Measurements from ENCODE around the gene ELMOD1. TPM values are rescaled to one million over a fixed set of nuclear protein-coding genes. Genes with fewer than 3 reads are reported as not detected.

ELMOD1 gene
- total and polyA plus RNA-seq, 2 of the 4 experiments (the other 2 are of a cell fraction) = 0.18 to 0.29 TPM

DNA sequence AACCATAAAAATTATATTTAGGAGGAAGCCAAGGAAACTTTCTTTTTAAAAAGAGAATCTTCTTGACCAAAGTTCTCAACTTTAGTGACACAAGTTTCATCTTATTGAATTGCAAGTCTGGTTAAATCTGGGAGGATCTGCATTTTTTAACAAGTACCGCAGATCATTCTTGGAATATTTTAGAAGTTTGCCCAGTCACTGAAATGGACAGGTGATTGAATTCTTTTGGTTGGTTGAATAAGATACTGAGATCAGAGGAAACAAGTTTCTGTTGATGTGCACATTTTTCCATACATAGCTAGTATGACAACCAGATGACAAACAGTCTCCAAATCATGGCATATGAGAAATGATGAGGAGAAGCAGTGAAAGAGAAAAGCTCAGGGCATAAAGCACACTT, 70.7 kb downstream of the ELMOD1 start:
- no peak overlapping the region for H3K27ac ChIP-seq (ENCODE audit: insufficient read depth, low read length)
- WGBS, 2 experiments (ENCODE audit: extremely low coverage in 2 of 2, insufficient read length in 1 of 2) = no CpG with 5 or more reads among the region's 1 CpG

More for the DNA sequence above, 70.7 kb downstream of the ELMOD1 start:
- H2AK5ac ChIP-seq (ENCODE audit: low read depth, low read length) = no peak overlapping the region
- no peak overlapping the region for H3K14ac ChIP-seq (replicated peaks; ENCODE audit: low read depth, low read length)
- no peak overlapping the region for H3K4me2 ChIP-seq (ENCODE audit: low read depth, low read length)
- no peaks in the 10 kb centered on the region for H4K20me1 ChIP-seq (ENCODE audit: insufficient read depth, low read length)
- no peak overlapping the region for H2BK120ac ChIP-seq (ENCODE audit: low read depth, low read length)
- no peak overlapping the region for H3K23ac ChIP-seq (ENCODE audit: low read depth, low read length)
- H3K4me3 ChIP-seq (ENCODE audit: insufficient read depth, low read depth, low read length) = no peak overlapping the region
- TF ChIP-seq, protein P1, sequence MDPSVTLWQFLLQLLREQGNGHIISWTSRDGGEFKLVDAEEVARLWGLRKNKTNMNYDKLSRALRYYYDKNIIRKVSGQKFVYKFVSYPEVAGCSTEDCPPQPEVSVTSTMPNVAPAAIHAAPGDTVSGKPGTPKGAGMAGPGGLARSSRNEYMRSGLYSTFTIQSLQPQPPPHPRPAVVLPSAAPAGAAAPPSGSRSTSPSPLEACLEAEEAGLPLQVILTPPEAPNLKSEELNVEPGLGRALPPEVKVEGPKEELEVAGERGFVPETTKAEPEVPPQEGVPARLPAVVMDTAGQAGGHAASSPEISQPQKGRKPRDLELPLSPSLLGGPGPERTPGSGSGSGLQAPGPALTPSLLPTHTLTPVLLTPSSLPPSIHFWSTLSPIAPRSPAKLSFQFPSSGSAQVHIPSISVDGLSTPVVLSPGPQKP (IDR thresholded peaks at IDR 0.05; ENCODE audit: borderline replicate concordance, low read depth, low read length) = no peak
- no peak for TF ChIP-seq RCOR1 (IDR thresholded peaks at IDR 0.05; ENCODE audit: insufficient replicate concordance, low read length)
- TF ChIP-seq FOS (IDR thresholded peaks at IDR 0.05; ENCODE audit: low read depth, low read length) = no peak
- TF ChIP-seq MXI1 (IDR thresholded peaks at IDR 0.05; ENCODE audit: borderline replicate concordance, low read depth, low read length) = no peak
- TF ChIP-seq, protein P2, sequence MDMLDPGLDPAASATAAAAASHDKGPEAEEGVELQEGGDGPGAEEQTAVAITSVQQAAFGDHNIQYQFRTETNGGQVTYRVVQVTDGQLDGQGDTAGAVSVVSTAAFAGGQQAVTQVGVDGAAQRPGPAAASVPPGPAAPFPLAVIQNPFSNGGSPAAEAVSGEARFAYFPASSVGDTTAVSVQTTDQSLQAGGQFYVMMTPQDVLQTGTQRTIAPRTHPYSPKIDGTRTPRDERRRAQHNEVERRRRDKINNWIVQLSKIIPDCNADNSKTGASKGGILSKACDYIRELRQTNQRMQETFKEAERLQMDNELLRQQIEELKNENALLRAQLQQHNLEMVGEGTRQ (IDR thresholded peaks at IDR 0.05; ENCODE audit: low read depth, low read length) = no peak
- TF ChIP-seq NFE2L2 (IDR thresholded peaks at IDR 0.05; ENCODE audit: low read depth, low read length) = no peak
- no peak for TF ChIP-seq CEBPB (IDR thresholded peaks at IDR 0.05; ENCODE audit: low read depth, low read length)
- no peak for TF ChIP-seq MAFK (IDR thresholded peaks at IDR 0.05; ENCODE audit: low read depth, low read length)
- no peak for TF ChIP-seq RFX5 (IDR thresholded peaks at IDR 0.05; ENCODE audit: low read depth, low read length)
- TF ChIP-seq CHD1 (IDR thresholded peaks at IDR 0.05; ENCODE audit: low read depth, low read length) = no peak
- no peak overlapping the region for H4K8ac ChIP-seq (ENCODE audit: low read depth in 2 of 2, low read length in 2 of 2)
- H4K91ac ChIP-seq (ENCODE audit: insufficient read depth, low read depth, low read length) = no peak overlapping the region
- no peak overlapping the region for H2AFZ ChIP-seq (replicated peaks; ENCODE audit: low read length, poor library complexity)
- dilution Hi-C loops (cut with HindIII; ENCODE audit: low sequenced_read_pairs, unreplicated experiment) (no loop called here), intact Hi-C loops (cut with micrococcal nuclease) (loop anchor here (5.0 kb wide), 1 partner anchor 54 kb away; no protein-coding TSS in a partner anchor), in situ Hi-C loops (cut with MboI; ENCODE audit: low sequenced_read_pairs) (no loop called here)
- no peak overlapping the region for H2BK5ac ChIP-seq (ENCODE audit: low read depth, low read length, poor library complexity, severe bottlenecking)
- H3K9me3 ChIP-seq (ENCODE audit: control insufficient read depth, insufficient read depth, low read length) = no peaks in the 10 kb centered on the region
- no peak overlapping the region for H3K9ac ChIP-seq (ENCODE audit: low read depth, low read length)
- peaks cover 2% of the 10 kb centered on the region; the same call in 1 of the 2 replicates for H3K27me3 ChIP-seq (ENCODE audit: control insufficient read depth, insufficient read depth, low read length)
- H2BK20ac ChIP-seq (ENCODE audit: low read depth, low read length) = no peak overlapping the region
- H3K18ac ChIP-seq (ENCODE audit: low read depth, low read length) = no peak overlapping the region
- H3K56ac ChIP-seq (ENCODE audit: extremely low read depth, insufficient read depth, low read length) = no peak overlapping the region
- H2BK15ac ChIP-seq (ENCODE audit: low read depth, low read length) = no peak overlapping the region
- no peaks in the 10 kb centered on the region for H3K4me1 ChIP-seq (ENCODE audit: control insufficient read depth, insufficient read depth, low read length)
- DNase-seq (no peak), ATAC-seq (ENCODE audit: low read depth) (no peak)
- POLR2A ChIA-PET (ENCODE audit: unreplicated experiment) = no interaction called here
- H3K79me1 ChIP-seq (ENCODE audit: low read depth in 1 of 2, low read length in 2 of 2) = no peaks in the 10 kb centered on the region
- no peaks in the 10 kb centered on the region for H3K9me1 ChIP-seq (ENCODE audit: insufficient read depth, low read length)
- no peaks in the 10 kb centered on the region for H3K36me3 ChIP-seq (ENCODE audit: control insufficient read depth, insufficient read depth, low read length)
- CTCF ChIA-PET = interaction anchor here (0.8 kb wide), 1 partner anchor 22 kb away, joined by 3 read pairs; no protein-coding TSS in a partner anchor
- H4K5ac ChIP-seq (ENCODE audit: low read depth, low read length) = no peak overlapping the region
- BruUV-seq (replicated peaks) = no TSS peak
- H2AK9ac ChIP-seq (replicated peaks; ENCODE audit: low read depth, low read length, poor library complexity) = no peak overlapping the region
- H3K4ac ChIP-seq (ENCODE audit: low read depth, low read length) = no peak overlapping the region
